Panc1 (cell line): ENCODE measurements around the gene ZC3H12C.
A peak's percentile ranks its signal among the peaks of the same experiment; 100 is the strongest.

Experiments used
- CTCF ChIP-seq: fragments of 450-650 bp; IDR thresholded peaks from 2 replicates; pipeline ENCODE4 v1.5.1; 2017; ENCODE audit warnings: mild to moderate bottlenecking
- POLR2AphosphoS5 ChIP-seq: IDR thresholded peaks from 2 replicates; pipeline ENCODE4 v1.6.1; 2012; ENCODE audit warnings: mild to moderate bottlenecking, low read depth, low read length, moderate library complexity
- SIN3A ChIP-seq: IDR thresholded peaks from 2 replicates; pipeline ENCODE4 v1.6.1; 2012; ENCODE audit warnings: low read depth, mild to moderate bottlenecking, low read length, moderate library complexity, borderline replicate concordance; ENCODE audit not compliant: insufficient read depth
- TF ChIP-seq, protein P1 (sequence below), 2 experiments: IDR thresholded peaks; 2 replicates each; pipeline ENCODE4 v1.6.1; 2011 to 2012; ENCODE audit warnings: low read depth in 2 of 2, control low read depth in 1 of 2, low read length in 1 of 2, mild to moderate bottlenecking in 1 of 2, moderate library complexity in 1 of 2; ENCODE audit not compliant: insufficient read depth in 1 of 2

GRCh38 chr11:110173811-110174644 is 80.8 kb downstream of the ZC3H12C start:
- peak; percentile 96 for TF ChIP-seq CTCF
- TF ChIP-seq, protein P1, sequence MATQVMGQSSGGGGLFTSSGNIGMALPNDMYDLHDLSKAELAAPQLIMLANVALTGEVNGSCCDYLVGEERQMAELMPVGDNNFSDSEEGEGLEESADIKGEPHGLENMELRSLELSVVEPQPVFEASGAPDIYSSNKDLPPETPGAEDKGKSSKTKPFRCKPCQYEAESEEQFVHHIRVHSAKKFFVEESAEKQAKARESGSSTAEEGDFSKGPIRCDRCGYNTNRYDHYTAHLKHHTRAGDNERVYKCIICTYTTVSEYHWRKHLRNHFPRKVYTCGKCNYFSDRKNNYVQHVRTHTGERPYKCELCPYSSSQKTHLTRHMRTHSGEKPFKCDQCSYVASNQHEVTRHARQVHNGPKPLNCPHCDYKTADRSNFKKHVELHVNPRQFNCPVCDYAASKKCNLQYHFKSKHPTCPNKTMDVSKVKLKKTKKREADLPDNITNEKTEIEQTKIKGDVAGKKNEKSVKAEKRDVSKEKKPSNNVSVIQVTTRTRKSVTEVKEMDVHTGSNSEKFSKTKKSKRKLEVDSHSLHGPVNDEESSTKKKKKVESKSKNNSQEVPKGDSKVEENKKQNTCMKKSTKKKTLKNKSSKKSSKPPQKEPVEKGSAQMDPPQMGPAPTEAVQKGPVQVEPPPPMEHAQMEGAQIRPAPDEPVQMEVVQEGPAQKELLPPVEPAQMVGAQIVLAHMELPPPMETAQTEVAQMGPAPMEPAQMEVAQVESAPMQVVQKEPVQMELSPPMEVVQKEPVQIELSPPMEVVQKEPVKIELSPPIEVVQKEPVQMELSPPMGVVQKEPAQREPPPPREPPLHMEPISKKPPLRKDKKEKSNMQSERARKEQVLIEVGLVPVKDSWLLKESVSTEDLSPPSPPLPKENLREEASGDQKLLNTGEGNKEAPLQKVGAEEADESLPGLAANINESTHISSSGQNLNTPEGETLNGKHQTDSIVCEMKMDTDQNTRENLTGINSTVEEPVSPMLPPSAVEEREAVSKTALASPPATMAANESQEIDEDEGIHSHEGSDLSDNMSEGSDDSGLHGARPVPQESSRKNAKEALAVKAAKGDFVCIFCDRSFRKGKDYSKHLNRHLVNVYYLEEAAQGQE (IDR thresholded peaks at IDR 0.05; ENCODE audit: insufficient read depth in 1 of 2, low read depth in 2 of 2, low read length in 1 of 2): no peak
- no peak for TF ChIP-seq POLR2AphosphoS5
- TF ChIP-seq SIN3A: no peak
